Hepatocyte (in vitro differentiated cells): ENCODE results near the gene SUPT20HL1. TPM values are rescaled to one million over a fixed set of nuclear protein-coding genes. Genes with fewer than 3 reads are reported as not detected.

Source experiments
- DNase-seq: peaks from one replicate; pipeline ENCODE4 v3.0.0-alpha.2; 2016; ENCODE audit warnings: low spot score
- H2AFZ ChIP-seq: fragments of 200-600 bp; sonication (generic); 2 replicates; pipeline ENCODE4 v1.6.0; 2016; ENCODE audit warnings: antibody characterized with exemption, mild to moderate bottlenecking
- H3K27ac ChIP-seq: fragments of 200-600 bp; sonication (generic); 2 replicates; pipeline ENCODE4 v1.5.1; 2016; ENCODE audit warnings: mild to moderate bottlenecking
- H3K27me3 ChIP-seq: fragments of 200-600 bp; sonication (generic); 2 replicates; pipeline ENCODE4 v1.6.1; 2016
- H3K36me3 ChIP-seq: fragments of 200-600 bp; sonication (generic); replicated peaks from 2 replicates; pipeline ENCODE4 v1.5.1; 2016; ENCODE audit warnings: low read depth; ENCODE audit not compliant: insufficient read depth
- H3K4me1 ChIP-seq: fragments of 200-600 bp; sonication (generic); 2 replicates; pipeline ENCODE4 v1.5.1; 2016; ENCODE audit warnings: mild to moderate bottlenecking, moderate library complexity; ENCODE audit not compliant: insufficient read depth
- H3K4me2 ChIP-seq: fragments of 200-600 bp; sonication (generic); 2 replicates; pipeline ENCODE4 v1.6.0; 2016
- H3K4me3 ChIP-seq: fragments of 200-600 bp; sonication (generic); 2 replicates; pipeline ENCODE4 v1.5.1; 2016; ENCODE audit warnings: mild to moderate bottlenecking
- H3K79me2 ChIP-seq: fragments of 200-600 bp; sonication (generic); 2 replicates; pipeline ENCODE4 v1.6.0; 2017; ENCODE audit warnings: mild to moderate bottlenecking
- H3K9me2 ChIP-seq: fragments of 200-600 bp; sonication (generic); replicated peaks from 2 replicates; pipeline ENCODE4 v1.6.0; 2017; ENCODE audit warnings: mild to moderate bottlenecking; ENCODE audit not compliant: insufficient read depth
- H3K9me3 ChIP-seq: fragments of 200-600 bp; sonication (generic); 2 replicates; pipeline ENCODE4 v1.5.1; 2016; ENCODE audit warnings: low read depth, mild to moderate bottlenecking
- H4K20me1 ChIP-seq: fragments of 200-600 bp; sonication (generic); 2 replicates; pipeline ENCODE4 v1.6.0; 2016; ENCODE audit warnings: mild to moderate bottlenecking; ENCODE audit not compliant: insufficient read depth, poor library complexity, severe bottlenecking
- CTCF ChIP-seq: fragments of 200-600 bp; sonication (generic); IDR thresholded peaks from 2 replicates; pipeline ENCODE4 v1.5.1; 2016; ENCODE audit warnings: antibody characterized with exemption, mild to moderate bottlenecking; ENCODE audit not compliant: poor library complexity
- EZH2 ChIP-seq: fragments of 200-600 bp; sonication (generic); IDR thresholded peaks from 2 replicates; pipeline ENCODE4 v1.6.1; 2016; ENCODE audit warnings: antibody characterized with exemption, mild to moderate bottlenecking, borderline replicate concordance
- EZH2phosphoT487 ChIP-seq: fragments of 200-600 bp; sonication (generic); IDR thresholded peaks from one replicate; pipeline ENCODE4 v1.6.1; 2018; ENCODE audit warnings: antibody characterized with exemption, mild to moderate bottlenecking, low read depth, moderate library complexity; ENCODE audit not compliant: unreplicated experiment, severe bottlenecking
- WGBS: methylation state at CpG from one replicate; pipeline ENCODE4 v1.1.6; 2016; ENCODE audit warnings: low lambda C conversion rate; ENCODE audit errors: missing lambda C conversion rate; 5-methylcytosine and 5-hydroxymethylcytosine counted together
- polyA plus RNA-seq: library from polyadenylated mRNA; unstranded; fragments of >200 nt; fragmentation: Nextera tagmentation; extraction: Ambion mirVana; gene quantifications from 2 replicates; pipeline ENCODE4 v1.2.1, GENCODE V29; 2016
- total RNA-seq: library from RNA; depleted of rRNA; stranded (reverse); fragments of >200 nt; gene quantifications from 2 replicates; pipeline ENCODE4 v1.2.3, GENCODE V29; 2014

Gene SUPT20HL1
- total and polyA plus RNA-seq, 2 experiments from 2014 or later, result 0.07 TPM; not detected in 1

GRCh38 chrX:24399550-24399949 lies 39.1 kb downstream of the SUPT20HL1 start:
- no peaks in the 10 kb centered on the region for H3K27me3 ChIP-seq
- H3K9me3 ChIP-seq, result no peaks in the 10 kb centered on the region
- H3K27ac ChIP-seq, result no peak overlapping the region
- no peaks in the 10 kb centered on the region for H3K4me1 ChIP-seq
- TF ChIP-seq EZH2phosphoT487 (no peak), EZH2 (no peak), CTCF (no peak)
- H3K4me3 ChIP-seq, result no peak overlapping the region
- 90% methylated on average over 5 of the region's 5 CpGs for WGBS
- no peaks in the 10 kb centered on the region for H4K20me1 ChIP-seq
- no peak for DNase-seq
- H3K4me2 ChIP-seq, result no peak overlapping the region
- H3K36me3 ChIP-seq, result no peaks in the 10 kb centered on the region
- no peaks in the 10 kb centered on the region for H3K79me2 ChIP-seq
- H3K9me2 ChIP-seq, result no peaks in the 10 kb centered on the region
- no peak overlapping the region for H2AFZ ChIP-seq

DNA sequence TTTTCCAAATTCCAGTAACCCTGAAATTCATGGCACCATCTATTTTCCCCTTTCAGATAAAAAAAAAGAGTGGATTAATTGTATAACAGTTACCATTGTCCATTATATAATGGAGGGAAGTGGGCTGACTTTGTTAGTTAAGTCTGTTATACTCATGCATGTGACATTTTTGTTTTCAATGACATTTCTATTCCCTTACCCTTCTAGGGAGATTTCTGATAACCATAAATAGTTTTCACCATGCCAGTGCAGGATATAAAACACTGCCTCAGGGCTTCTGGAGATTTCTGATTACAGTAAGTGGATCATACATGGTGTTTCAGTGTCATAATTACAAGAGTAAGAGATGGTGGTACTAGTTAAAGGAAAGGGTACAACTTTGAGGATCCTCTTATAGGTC lies 45.5 kb downstream of the SUPT20HL1 start:
- Histone ChIP-seq H3K27ac (no peak overlapping the region), H4K20me1 (no peaks in the 10 kb centered on the region), H3K4me3 (no peak overlapping the region), H3K4me2 (no peak overlapping the region), H3K9me3 (no peaks in the 10 kb centered on the region), H3K9me2 (no peaks in the 10 kb centered on the region), H3K79me2 (no peaks in the 10 kb centered on the region), H3K27me3 (no peaks in the 10 kb centered on the region), H2AFZ (no peak overlapping the region), H3K36me3 (no peaks in the 10 kb centered on the region), H3K4me1 (no peaks in the 10 kb centered on the region)
- no peak for TF ChIP-seq EZH2phosphoT487
- no peak for TF ChIP-seq CTCF
- TF ChIP-seq EZH2, result no peak
- DNase-seq, result no peak

Other genes starting within 250 kb of the SUPT20HL1 start
- 71.7 and 74.0 TPM in 2 replicates for gene ZFX, start 210.9 kb upstream of the SUPT20HL1 start, total RNA-seq
- gene ZFX, start 210.9 kb upstream of the SUPT20HL1 start, polyA plus RNA-seq, result 28.4 and 31.5 TPM in 2 replicates
- gene SUPT20HL2, start 46.6 kb upstream of the SUPT20HL1 start, total RNA-seq, result not detected in 2 replicates
- gene SUPT20HL2, start 46.6 kb upstream of the SUPT20HL1 start, polyA plus RNA-seq, result not detected in 2 replicates
- gene PDK3, start 104.6 kb downstream of the SUPT20HL1 start, total RNA-seq, result 22.5 and 30.9 TPM in 2 replicates
- 19.8 and 23.4 TPM in 2 replicates for gene PDK3, start 104.6 kb downstream of the SUPT20HL1 start, polyA plus RNA-seq